CD4-positive, alpha-beta T cell treated with Interleukin-2 at 100 ng/mL for 4 hours (primary cell): ENCODE results near the gene NT5C3A.
A peak's percentile ranks its signal among the peaks of the same experiment; 100 is the strongest.
"Not testable (repeated sequence)": the region's sequence is repeated elsewhere in the genome, so short reads cannot be mapped to it uniquely, and the experiment has no call there.

ENCODE experiments used
- DNase-seq: peaks from one replicate; pipeline ENCODE4 v3.0.0-alpha.2; 2020; ENCODE audit warnings: low spot score

NT5C3A gene

DNA sequence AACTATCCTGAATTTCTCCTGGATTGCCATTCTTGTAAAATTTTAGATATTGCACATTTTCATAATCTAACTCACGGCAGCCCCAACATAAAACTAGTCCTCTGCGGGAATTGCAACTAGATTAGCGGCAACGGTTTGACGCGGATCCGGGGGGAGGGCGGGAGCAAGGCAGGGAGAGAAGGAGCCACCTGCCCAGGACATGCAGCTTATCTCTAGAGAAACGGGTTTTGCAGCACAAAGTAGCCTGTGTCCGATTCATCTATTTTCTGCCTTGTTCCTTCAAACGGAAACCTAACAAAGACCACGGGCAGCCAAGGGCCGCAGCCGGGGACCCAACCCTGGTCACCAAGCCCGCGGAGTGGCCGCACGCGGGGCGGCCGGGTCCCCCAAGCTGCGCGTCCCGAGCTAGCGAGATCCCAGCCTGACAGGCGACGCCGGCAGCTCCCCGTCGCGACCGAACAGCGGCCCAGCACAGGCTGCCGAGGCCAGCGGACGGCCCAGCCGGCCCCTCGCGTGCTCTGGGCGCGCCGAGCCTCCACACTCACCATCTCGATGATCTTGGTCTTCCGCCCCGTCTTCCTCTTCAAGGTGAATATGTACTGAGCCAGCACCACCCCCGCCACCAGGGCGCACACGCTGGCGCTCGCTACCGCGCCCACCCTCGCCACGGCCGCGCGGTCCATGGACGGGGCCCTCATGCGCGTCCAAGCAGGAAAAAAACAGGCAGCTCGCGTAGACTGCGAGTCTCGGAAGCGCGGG is at the start of gene NT5C3A:
Gene NT5C3A, minus strand, starts transcription at position 754 of the 759 bp plus-strand sequence. Its CDS starts 71 bp downstream, at position 683.
- DNase-seq: no peak

DNA sequence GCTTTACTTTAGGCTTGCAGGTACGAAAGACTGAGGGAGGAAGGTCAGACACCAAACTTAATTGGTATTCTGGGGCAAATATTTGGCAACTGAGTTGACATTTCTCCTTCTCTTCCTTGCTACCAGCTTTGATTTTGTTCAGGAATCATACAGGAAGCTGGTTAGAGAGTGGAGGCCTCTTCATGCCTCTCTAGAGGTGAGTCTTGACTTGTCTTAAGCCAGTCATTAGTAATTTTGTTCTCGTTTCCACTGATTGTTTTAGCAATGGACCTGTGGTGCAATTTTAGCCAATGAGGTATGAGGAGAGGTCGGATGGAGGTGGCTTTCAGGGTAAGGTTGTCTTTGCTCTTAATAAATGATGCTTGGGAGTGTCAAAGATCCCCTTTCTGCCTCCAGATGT is 49.0 kb upstream of the NT5C3A start:
- DNase-seq: no peak

DNA sequence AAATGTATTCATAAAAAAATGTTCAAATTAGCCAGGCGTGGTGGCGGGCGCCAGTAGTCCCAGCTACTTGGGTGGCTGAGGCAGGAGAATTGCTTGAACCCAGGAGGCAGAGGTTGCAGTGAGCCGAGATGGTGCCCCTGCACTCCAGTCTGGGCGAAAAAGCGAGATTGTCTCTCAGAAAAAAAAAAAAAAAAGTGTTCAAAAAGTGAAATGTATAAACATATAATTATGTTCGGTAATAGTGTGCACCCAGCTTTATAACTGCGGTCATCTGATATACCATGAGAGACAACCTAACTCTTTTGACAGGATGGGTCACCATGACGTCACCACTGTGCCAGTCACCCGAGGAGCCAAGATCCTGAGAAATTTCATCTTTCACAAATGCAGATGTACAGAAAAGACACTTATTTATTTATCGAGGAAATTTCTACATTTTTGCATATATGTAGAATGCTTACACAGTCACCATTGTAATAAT is 47.2 kb upstream of the NT5C3A start:
- peak; percentile 7 for DNase-seq

DNA sequence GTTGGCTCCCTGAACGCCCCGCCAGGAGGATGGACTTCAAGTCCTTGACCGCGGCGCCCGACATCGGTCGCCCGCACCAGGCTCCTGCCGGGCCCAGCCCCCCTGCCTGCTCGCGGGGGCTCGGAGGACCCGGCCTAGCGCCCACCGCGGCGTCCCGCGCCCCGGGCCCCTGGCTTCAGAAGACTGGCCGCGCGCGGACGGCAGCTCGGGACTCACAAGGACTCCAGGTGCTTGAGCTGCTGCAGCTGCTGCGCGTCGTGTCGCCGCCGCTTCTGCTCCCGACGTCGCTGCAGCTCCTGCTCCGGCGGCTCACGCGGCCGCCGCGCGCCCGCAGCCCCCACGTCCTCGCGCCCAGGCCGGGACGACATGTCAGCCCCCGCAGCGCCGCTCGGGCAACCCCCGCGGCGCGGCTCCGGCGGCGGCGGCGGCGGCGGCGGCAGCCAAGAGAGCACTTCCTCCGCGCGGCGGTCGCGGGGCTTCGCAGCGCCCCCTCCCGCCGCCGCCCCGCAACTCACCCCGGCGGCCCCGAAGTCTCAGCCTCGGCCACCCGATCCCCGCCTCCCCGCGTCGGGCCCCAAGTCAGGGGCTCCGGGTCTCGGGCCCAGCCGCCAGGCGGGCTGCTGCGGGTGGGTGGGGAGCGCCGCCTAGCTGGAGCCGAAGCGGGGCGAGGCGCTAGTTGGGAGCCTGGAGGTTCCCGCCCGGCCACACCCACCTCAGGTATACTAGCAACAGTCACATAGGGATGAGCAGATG is 46.6 kb upstream of the NT5C3A start, which contains the start of gene RP9:
Gene RP9, minus strand, starts transcription at position 400 of the 753 bp plus-strand sequence. Its CDS starts 32 bp downstream, at position 368.
- peak; percentile 78 for DNase-seq

DNA sequence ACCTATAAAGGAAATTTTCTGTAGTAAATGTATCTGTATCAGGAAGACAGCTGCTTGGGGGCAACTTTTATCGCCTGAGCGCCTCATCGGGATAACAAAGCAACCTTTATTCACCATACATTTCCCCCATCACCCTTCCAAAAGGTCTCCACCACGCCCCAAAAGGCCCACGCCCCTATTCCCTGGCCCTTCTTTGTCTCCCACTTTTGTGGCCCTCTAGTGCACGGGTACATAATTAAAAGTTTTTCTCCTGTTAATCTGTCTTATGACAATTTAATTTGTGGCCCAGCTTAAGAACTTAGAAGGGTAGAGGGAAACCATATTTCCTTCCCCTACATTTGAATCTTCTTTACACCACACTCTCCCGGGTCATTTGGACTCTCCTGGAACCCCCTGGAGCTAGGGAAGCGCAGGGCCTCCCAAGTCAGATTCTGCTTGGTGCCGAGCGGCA is 46.0 kb upstream of the NT5C3A start:
- DNase-seq: peak; percentile 30

DNA sequence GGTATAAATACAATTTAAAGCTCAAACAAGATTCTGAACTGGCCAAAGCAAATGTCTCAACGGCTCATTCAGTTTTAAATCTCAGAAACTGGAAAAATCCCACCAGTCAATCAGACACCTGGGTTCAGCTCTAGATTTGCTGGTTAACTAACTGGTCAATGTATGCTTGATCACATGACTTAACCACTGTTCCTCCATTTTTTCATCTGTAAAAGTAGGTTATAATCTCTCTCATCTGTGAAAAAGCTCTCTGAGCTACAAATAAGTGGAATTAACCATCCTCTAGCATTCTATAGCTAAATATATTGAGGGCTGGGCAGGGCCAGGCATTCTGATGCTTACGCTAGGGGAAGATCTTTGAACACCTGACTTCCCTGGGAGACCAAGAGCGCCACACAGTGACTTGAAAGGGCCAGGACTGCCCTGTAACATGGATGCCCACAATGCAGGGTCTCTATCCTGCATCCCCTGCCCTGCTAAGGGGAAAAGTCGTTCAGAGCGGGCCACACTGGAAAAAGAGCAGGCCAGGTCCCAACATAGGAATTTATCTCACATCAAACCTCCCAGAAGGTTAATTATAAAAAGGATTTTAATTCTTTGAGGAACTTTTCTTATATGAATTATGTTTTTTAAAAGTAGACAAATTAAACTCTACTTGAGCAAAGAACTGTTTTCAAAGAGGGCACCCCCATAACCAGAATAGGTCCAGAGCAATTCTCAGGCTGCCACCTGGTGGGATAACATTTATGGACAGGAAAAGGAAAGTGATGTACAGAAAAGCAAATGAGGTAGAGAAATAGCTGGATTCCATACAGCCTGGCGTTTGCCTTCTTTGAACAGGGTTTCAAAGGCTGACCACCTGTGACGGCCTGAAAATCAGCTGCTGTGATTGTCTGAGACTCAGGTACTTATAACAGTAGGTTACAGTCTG is 44.8 kb upstream of the NT5C3A start:
- DNase-seq: peak; percentile 72

DNA sequence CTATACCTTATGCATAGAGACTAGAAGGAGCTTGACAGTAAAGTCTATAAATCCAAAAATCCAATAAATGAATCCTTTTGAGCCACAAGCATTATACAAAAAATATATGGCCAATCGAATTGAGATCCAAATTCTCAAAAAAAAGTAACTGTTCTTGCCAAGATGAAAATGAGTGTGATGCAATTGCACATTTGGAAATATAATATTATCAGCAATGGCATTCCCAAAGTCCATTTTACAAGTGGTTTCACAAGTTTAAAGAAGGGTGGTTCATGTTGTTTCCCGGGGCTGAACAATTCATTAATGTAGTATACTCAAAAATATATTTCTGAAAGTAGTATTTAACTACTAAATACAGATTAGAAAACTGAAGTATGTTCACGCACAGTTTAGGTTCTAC is 39.3 kb upstream of the NT5C3A start:
- DNase-seq: no peak

DNA sequence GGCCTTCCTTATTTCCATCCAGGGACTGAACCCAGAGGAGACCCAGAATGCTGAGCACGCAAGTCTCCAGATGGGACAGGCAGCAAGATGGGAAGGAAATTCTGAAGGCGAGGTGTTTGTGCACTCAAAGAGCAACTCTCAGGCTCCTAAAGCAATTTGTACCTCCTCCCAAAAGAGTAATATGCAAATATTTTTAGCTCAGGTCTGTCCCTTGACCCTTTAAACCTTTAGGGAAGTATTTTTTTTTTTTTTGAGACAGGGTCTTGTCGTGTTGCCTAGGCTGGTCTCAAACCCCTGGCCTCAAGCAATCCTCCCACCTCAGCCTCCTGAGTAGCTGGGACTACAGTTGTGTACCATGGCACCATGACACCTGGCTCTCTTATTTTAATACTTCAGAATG is 38.2 kb upstream of the NT5C3A start:
- no peak for DNase-seq

DNA sequence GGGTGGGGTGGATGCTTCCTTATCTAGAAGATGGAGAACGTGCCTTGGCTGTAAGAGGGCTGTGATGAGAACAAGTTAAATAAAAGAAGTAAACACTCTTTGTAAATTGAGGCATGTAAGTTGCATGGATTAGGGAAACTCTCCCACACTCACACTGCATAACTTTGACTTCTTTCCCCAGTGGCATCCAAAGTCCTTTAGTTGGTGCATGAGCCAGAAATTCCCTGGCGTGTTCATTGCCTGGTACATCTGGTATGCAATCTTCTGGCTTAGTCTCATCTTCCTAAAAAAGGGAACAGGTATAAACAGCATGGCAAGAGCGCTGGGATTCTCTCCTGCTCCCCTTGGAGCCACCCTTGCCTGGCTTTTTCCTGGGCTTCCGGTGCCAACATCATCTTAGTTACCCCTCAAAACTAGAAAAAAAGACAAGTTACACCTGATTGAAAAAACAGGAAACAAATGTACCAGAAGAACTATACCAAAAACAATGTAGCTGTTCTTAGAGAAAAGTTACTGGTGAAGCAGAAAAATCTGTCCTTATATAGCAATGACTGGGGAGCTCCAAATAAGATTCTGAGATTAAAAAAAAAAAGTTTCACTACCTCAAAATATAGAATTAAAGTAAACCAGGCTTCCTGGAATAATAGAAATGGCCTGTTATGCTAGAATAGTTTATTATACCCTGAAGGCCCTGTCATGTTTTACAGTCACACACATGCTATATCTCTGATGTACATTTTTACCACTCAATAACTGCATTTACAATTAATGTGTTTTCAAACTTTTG is 36.8 kb upstream of the NT5C3A start:
- DNase-seq: no peak

DNA sequence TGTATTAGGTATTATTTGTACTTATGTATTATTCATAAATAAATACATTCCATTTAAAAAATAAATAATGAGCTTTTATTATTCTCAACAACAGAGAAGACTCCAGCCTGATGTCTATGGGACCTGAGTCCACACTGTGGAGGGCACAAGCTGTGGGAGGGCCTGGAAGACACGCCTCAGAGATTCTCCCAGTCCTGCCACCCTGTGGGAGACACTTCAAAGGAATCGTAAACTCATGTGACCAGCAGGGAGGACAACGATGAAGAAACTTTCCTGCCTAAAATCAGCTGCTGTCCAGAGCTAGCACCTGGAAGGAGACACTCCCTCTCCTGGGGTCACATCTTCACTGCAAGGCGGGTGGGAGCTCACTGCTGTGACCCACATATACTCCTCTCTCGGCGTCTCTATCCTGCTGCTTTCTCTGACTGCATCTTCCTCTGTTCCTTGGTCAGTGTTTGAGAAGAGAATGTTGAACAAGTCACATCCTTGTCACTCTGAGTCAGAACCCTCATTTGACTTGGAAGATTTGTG is 32.2 kb upstream of the NT5C3A start:
- DNase-seq: not testable (repeated sequence)

DNA sequence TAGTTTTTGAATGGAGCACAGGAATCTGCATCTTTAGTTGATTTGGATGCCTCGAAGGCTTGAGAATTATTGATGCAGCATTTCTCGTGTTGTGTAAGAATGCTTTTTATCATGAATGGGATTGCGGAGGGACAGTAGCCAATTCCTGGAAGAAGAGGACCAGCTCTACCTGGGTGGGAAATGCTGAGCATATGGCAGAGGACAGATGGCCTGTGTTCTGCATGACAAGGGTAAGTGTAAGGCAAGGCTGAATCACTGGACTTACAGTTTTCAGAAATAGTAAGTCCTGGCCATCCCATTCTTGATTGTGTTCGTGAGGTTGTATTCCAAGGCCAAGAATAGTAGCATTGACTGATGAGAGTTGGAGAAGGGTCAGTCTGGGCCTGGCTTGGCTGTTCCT is 30.7 kb upstream of the NT5C3A start:
- DNase-seq: no peak

DNA sequence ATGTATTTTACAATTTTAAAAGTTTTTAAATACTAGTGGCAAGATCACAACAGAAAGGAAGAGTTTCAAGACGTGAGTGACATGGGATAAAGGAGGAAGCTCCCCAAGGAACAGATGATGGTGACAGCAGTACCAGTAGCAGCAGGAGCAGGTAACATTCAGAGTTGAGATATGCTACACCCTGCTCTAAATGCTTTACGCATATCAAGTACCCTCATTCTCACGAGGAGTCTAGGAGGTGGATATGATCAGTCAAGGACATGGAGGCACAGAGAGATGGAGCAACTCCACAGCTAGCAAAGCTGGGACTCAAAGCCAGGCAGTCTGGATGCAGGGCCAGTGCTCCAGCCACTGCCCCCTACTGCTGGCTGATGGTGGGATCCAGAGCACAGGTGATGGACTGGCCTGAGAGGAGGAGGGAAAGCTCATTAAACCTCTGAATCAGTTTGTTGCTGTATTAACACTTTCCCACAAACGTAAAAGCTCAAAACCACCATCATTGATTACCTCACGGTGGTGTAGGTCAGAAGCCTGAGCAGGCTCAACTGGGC is 29.1 kb upstream of the NT5C3A start:
- no peak for DNase-seq

DNA sequence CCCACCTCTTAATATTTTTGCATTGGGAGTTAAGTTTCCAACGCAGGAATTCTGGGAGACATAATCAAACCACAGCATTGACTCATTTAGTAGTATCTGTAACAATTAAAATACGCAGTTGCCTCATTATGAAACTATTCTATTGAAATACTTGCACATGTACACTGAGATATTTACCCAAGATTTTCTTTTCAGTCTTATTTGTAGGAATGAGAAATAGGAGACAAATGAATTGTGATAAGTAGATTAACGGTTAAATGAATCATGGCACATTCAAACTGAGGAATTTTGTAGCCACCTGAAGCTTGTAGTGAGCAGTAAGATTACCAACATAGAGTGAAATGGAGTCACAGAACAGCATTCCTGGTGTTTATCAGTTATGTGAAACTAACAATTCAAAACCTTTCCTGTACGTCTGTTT is 28.5 kb upstream of the NT5C3A start:
- DNase-seq: no peak

DNA sequence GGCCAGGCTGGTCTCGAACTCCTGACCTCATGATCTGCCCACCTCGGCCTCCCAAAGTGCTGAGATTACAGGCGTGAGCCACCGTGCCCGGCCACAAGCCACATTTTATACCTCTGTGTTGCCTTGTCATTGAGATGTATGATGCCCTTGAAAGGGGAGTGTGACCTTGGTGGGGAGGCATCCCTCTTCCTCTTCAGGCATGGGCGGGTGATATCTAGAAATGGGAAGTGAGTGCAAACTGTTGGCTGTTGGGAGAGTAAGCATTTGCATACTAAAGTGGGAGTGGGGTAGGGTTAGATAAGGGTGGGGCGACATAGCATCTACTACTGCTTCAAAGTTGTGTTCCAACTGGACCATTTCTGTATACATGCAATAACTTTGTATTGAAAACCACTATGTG is 26.6 kb upstream of the NT5C3A start:
- no peak for DNase-seq

DNA sequence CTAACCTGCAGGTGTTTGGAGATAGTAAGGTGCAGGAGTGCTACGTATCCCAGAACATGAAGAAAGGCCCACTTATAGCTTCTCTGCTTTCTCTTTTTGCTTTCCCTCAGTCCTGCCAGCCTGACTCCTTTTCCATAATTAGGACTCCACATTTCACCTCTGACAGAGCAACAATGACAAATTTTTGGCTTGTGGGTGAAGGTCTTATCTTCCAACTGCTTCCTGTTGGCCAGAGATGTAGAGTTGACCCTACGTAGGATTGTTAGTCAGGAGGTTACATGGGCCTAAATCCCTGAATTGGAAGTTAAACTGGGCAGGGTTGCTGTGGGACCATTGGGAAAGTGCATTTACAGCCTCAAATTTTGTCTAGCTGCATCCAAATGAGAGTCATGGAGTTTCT is 25.3 kb upstream of the NT5C3A start:
- DNase-seq: no peak

DNA sequence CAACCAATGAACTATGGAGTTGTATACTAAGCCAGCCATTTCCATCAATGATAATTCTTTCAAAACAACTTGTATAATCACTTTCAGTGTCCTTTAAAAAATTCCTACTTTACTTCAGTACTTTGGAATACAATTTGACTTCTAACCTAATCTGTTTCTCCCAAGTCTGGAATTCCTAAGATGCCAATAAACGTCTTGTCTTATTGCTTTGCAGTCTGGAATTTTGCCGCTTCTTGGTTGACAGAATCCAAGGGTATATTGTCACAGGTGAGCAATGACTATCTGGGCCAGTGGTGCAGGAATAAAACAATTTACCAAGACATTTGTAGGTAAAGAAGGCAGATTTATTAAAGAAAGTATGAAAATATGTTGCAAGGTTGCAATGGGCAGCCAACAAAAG is 24.8 kb upstream of the NT5C3A start:
- no peak for DNase-seq

DNA sequence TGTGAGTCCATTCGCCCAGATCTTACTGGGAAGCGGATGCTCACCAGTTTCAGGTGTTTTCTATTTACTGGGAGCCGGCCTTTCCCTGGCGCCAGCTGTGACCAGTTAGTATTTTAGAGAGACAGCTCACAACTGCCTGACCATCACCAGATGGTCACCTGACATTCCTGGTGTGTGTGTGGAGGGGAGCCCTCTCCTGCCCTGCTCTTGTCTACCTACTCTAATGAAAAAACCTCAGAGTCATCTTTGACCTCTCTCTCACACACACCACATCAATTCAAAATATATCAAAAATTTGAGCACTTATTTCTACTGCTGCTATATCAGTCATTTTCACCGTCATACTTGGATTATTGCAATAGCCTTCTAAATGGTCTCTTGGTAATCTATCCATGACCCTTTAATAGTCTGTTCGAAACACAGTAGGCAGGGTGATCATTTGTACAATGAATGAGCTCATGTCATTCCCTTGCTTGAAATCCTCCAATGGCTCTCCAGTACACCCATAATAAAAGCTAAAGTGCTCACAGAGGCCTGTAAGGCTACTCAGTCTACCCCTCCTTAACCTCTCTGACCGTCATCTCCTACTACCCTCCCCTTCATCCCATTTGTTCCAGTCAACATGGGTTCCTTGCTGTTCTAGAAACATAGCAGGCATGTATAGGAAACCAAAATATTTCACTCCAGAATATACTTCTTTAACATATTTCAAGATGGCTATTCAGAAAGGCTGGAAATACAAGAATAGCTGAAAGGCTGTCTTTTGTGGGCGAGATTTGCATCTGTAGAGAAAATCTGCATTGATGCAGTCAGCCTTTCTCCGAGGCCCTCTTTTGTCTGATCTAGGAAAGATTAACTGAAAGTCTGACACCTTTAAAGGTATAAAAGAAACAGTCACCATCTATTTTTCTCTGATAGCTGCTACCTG is 17.5 kb upstream of the NT5C3A start:
- DNase-seq: no peak

DNA sequence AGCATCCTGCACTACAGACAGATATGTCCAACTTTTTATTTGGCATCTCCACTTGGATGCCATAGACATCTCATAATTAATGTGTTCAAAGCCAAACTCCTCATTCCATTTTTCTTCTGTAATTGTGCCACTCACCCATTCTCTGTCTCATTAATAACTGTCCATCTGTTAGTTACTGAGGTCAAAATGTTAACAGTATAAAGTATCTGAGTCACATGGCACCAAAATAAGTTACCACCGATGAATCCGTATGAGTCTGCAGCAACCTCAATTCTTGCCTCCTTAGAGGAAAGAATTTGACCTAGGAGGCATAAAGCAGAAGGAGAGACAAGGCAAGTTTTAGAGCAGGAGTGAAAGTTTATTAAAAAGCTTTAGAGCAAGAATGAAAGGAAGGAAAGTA is 16.5 kb upstream of the NT5C3A start:
- DNase-seq: no peak

DNA sequence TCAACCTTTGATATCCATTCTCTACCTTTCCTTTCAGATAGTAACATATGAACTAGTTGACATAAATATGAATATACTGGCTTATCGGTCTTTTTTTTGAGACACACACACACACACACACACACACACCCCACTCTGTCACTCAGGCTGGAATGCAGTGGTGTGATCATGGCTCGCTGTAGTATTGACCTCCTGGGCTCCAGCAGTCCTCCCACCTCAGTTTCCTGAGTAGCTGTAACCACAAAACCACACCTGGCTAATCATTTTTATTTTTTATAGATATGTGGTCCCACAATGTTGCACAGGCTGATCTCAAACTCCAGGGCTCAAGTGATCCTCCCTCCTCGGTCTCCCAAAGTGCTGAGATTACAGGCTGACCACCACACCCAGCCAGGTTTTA is 14.2 kb upstream of the NT5C3A start:
- no peak for DNase-seq
